Measurements from ENCODE around the gene TNP1.

Gene TNP1

GRCh38 chr2:216879727-216880508 is 20.1 kb upstream of the TNP1 start:
- DNase-seq (ENCODE audit: extremely low spot score) = no peak
- POLR2A ChIA-PET = no interaction called here
- CTCF ChIA-PET = no interaction called here
- TF ChIP-seq FOXK2 (IDR thresholded peaks at IDR 0.05) (no peak), SP1 (IDR thresholded peaks at IDR 0.05) (no peak), FOXA1 (IDR thresholded peaks at IDR 0.05) (no peak), BHLHE40 (IDR thresholded peaks at IDR 0.05; ENCODE audit: borderline replicate concordance) (no peak), TARDBP (IDR thresholded peaks at IDR 0.05) (no peak), L3MBTL2 (conservative IDR thresholded peaks at IDR 0.05) (no peak), SUZ12 (IDR thresholded peaks at IDR 0.05) (no peak), HDGF (IDR thresholded peaks at IDR 0.05; ENCODE audit: borderline replicate concordance) (no peak), ARNT (IDR thresholded peaks at IDR 0.05) (no peak), FOXM1 (IDR thresholded peaks at IDR 0.05; ENCODE audit: borderline replicate concordance) (no peak), NFRKB (IDR thresholded peaks at IDR 0.05) (no peak), CTBP1 (IDR thresholded peaks at IDR 0.05; ENCODE audit: borderline replicate concordance) (no peak), PKNOX1 (IDR thresholded peaks at IDR 0.05) (no peak), LEF1 (IDR thresholded peaks at IDR 0.05; ENCODE audit: borderline replicate concordance) (no peak), ZNF384 (IDR thresholded peaks at IDR 0.05) (no peak)

- ChIA-PET CTCF (no interaction called here), POLR2A (no interaction called here)
- TF ChIP-seq ZNF384 (IDR thresholded peaks at IDR 0.05) (no peak), SUZ12 (IDR thresholded peaks at IDR 0.05) (no peak), L3MBTL2 (conservative IDR thresholded peaks at IDR 0.05) (no peak), BHLHE40 (IDR thresholded peaks at IDR 0.05; ENCODE audit: borderline replicate concordance) (no peak), LEF1 (IDR thresholded peaks at IDR 0.05; ENCODE audit: borderline replicate concordance) (no peak), FOXA1 (IDR thresholded peaks at IDR 0.05) (no peak), TARDBP (IDR thresholded peaks at IDR 0.05) (no peak), ELF4 (IDR thresholded peaks at IDR 0.05) (no peak), FOXM1 (IDR thresholded peaks at IDR 0.05; ENCODE audit: borderline replicate concordance) (no peak)
- no peak for DNase-seq (ENCODE audit: extremely low spot score)
These were observed 18.2 kb upstream of the TNP1 start for GRCh38 chr2:216878072-216878471.

- TF ChIP-seq ELF4 (IDR thresholded peaks at IDR 0.05) (no peak), PKNOX1 (IDR thresholded peaks at IDR 0.05) (no peak), FOXM1 (IDR thresholded peaks at IDR 0.05; ENCODE audit: borderline replicate concordance) (no peak), BHLHE40 (IDR thresholded peaks at IDR 0.05; ENCODE audit: borderline replicate concordance) (no peak), SUZ12 (IDR thresholded peaks at IDR 0.05) (no peak), ARNT (IDR thresholded peaks at IDR 0.05) (no peak), FOXK2 (IDR thresholded peaks at IDR 0.05) (no peak), CTBP1 (IDR thresholded peaks at IDR 0.05; ENCODE audit: borderline replicate concordance) (no peak), HDGF (IDR thresholded peaks at IDR 0.05; ENCODE audit: borderline replicate concordance) (no peak), TARDBP (IDR thresholded peaks at IDR 0.05) (no peak)
- no peak for DNase-seq (ENCODE audit: extremely low spot score)
- POLR2A ChIA-PET = no interaction called here
- CTCF ChIA-PET = no interaction called here
These were observed 17.2 kb upstream of the TNP1 start for GRCh38 chr2:216877085-216877484.

- POLR2A ChIA-PET = no interaction called here
- CTCF ChIA-PET = no interaction called here
- TF ChIP-seq FOXA1 (IDR thresholded peaks at IDR 0.05) (no peak), FOXK2 (IDR thresholded peaks at IDR 0.05) (no peak), CTBP1 (IDR thresholded peaks at IDR 0.05; ENCODE audit: borderline replicate concordance) (no peak), ARNT (IDR thresholded peaks at IDR 0.05) (no peak)
- DNase-seq (ENCODE audit: extremely low spot score) = no peak
These were observed 16.0 kb upstream of the TNP1 start for GRCh38 chr2:216875862-216876261.

GRCh38 chr2:216873573-216873972 is 13.7 kb upstream of the TNP1 start:
- TF ChIP-seq CTBP1 (IDR thresholded peaks at IDR 0.05; ENCODE audit: borderline replicate concordance) = no peak
- no peak for TF ChIP-seq FOXA1 (IDR thresholded peaks at IDR 0.05)
- no peak for TF ChIP-seq FOXM1 (IDR thresholded peaks at IDR 0.05; ENCODE audit: borderline replicate concordance)
- TF ChIP-seq SP1 (IDR thresholded peaks at IDR 0.05) = no peak
- no peak for TF ChIP-seq SUZ12 (IDR thresholded peaks at IDR 0.05)
- TF ChIP-seq ARNT (IDR thresholded peaks at IDR 0.05) = no peak
- TF ChIP-seq TARDBP (IDR thresholded peaks at IDR 0.05) = no peak
- TF ChIP-seq FOXK2 (IDR thresholded peaks at IDR 0.05) = no peak
- no peak for TF ChIP-seq HDGF (IDR thresholded peaks at IDR 0.05; ENCODE audit: borderline replicate concordance)
- no peak for TF ChIP-seq PKNOX1 (IDR thresholded peaks at IDR 0.05)
- no peak for TF ChIP-seq L3MBTL2 (conservative IDR thresholded peaks at IDR 0.05)
- TF ChIP-seq LEF1 (IDR thresholded peaks at IDR 0.05; ENCODE audit: borderline replicate concordance) = no peak
- TF ChIP-seq NFRKB (IDR thresholded peaks at IDR 0.05) = no peak
- no peak for TF ChIP-seq ELF4 (IDR thresholded peaks at IDR 0.05)
- TF ChIP-seq ZNF384 (IDR thresholded peaks at IDR 0.05) = no peak
- TF ChIP-seq BHLHE40 (IDR thresholded peaks at IDR 0.05; ENCODE audit: borderline replicate concordance) = no peak
- DNase-seq (ENCODE audit: extremely low spot score) = no peak
- ChIA-PET POLR2A (no interaction called here), CTCF (no interaction called here)

GRCh38 chr2:216872624-216873023 is 12.8 kb upstream of the TNP1 start:
- TF ChIP-seq FOXM1 (IDR thresholded peaks at IDR 0.05; ENCODE audit: borderline replicate concordance) = no peak
- no peak for TF ChIP-seq SUZ12 (IDR thresholded peaks at IDR 0.05)
- ChIA-PET POLR2A (no interaction called here), CTCF (no interaction called here)
- DNase-seq (ENCODE audit: extremely low spot score) = no peak
